NCI-H345 (cell line): ENCODE measurements around the gene CD52.

Experiments used
- DNase-seq: peaks from one replicate; lab custom pipeline; 2025; lab: John Stamatoyannopoulos, UW

The CD52 gene

DNA sequence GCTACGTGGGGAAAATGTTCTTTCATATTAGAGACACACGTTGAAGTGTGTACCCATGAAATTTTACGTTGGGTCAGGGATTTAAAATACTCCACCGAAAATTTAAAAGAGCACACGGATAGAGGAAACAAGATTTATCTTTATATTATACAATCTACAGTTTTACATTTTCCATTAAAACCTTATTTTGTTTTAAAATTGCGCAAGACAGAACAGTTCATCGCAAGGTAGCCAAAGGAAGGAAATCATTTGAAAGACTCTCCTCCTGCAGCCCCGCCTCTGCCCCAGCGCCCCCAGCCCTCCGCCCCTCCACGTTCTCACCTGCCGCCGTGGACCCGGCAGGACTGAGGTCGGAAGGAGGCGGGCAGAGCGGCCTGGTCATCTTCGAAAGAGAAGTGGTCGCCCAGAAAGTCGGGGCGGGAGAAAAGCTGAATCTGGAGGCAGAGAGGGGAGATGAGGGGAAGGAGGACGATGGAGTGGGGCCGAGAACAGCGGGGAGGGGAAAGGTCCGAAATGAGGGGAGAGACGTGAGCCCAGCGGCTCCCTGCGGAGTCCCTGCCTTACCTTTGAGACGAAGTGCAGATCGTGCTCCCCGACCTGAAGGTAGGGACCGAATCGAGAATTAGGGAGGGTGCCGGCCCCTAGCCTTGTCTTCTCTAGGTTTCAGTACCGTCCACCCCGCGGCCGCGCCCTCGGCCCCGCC, 18.2 kb downstream of the CD52 start:
- peak; percentile 40 for DNase-seq

DNA sequence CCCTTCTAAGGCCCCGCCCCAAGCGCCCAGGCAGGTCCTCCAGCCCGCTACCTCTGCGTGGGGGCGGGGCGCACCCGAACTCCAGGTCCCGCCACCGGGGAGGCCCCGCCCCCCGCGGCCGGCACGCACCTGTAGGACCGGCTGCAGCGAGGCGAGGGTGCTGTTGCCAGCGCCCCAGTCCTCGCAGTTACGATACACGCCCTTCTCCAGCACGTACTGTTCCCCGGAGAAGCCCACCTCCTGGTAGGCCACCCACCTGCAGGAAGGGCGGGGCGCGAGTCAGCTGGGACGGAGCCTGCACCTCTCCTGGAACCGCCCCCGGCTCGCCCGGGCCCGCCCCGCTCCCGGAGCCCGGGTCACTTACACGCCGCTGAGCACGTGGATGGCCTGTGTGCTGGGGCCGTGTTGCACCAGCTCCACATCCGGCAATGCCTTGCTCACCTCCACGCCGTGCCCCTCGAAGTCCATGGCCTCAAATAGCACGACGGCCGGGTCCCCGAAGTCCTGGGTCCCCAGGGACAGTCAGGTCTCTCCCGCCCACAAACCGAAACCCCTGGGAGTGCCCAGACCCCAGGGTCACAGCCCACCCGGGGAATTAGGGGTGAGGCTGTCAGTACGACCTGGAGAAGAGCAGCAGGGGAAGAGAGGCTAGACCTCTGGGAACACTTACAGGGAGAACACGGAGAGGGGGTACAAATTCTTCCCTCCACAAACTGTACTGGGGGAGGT, 18.9 kb downstream of the CD52 start:
- DNase-seq, result peak; percentile 93

DNA sequence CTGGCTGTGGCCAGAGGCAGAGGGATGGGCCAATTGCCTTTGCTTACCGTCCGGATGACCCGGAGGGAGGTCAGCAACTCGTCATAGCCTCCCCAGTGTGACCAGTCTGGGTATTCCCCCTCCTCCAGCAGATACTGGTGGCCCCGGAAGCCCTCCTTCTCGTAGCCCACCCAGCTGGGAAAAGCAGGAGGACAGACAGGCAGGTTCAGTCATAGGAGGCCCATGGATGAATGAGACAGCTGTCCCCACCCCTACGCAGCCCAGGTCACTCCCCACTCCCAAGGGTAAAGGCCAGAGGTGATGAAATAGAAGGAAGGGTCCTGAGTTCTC, 19.4 kb downstream of the CD52 start:
- no peak for DNase-seq

DNA sequence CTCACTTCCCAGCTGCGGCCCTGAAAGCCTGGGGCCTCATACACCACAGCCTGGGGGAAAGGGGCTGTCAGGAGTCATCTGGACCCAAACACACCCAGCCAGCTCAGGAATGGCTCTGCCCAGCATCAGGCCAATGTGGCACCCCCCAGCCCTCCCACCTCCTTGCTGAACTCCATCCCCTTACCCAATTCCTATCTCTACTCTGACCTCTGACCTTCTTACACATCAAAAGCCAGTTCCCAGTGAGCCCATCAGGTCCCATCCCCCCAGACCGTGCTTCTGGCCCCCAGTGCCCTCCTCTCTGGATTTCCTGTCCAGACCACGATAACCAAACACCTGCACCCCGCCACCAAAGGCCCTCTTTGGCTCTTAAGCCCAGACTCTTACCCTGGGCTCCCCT, 19.9 kb downstream of the CD52 start:
- no peak for DNase-seq

DNA sequence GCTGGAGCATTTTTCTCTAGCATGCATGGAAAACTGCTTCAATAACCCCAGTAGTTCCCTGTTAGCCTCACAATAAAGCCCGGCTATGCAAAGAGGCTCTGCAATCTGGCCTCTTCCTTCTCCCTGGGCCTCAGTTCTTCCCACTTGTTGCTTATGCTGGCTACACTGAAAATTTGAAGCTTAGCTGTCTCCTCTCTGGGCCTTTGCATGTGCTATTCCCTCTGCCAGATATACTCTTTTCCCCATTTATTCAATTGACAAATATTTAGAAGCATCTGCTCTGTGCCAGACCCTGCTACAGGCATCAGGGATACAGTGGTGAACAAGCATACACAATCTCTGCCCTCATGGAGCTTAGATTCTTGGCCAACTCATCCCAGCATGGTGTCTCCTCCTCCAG, 20.9 kb downstream of the CD52 start:
- DNase-seq, result no peak

DNA sequence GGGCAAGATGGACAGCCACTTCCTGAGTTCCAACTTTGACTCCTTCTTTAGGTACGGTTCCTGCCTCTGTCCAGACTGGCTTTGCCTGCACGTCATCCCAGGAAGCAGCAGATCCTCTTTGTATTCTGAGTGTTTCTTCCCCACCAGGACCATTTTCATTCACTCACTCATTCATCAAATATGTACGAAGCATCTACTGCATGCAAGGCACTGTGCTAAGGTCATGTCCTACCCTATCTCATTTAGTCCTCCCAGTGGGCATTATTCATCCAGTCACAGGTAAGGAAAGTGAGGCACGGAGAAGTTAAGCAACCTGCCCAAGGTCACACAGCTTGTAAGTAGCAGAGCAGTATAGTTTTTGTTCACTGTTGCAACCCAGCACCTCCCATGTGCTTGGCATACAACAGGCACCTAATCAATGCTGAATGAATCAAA, 22.3 kb downstream of the CD52 start:
- no peak for DNase-seq

DNA sequence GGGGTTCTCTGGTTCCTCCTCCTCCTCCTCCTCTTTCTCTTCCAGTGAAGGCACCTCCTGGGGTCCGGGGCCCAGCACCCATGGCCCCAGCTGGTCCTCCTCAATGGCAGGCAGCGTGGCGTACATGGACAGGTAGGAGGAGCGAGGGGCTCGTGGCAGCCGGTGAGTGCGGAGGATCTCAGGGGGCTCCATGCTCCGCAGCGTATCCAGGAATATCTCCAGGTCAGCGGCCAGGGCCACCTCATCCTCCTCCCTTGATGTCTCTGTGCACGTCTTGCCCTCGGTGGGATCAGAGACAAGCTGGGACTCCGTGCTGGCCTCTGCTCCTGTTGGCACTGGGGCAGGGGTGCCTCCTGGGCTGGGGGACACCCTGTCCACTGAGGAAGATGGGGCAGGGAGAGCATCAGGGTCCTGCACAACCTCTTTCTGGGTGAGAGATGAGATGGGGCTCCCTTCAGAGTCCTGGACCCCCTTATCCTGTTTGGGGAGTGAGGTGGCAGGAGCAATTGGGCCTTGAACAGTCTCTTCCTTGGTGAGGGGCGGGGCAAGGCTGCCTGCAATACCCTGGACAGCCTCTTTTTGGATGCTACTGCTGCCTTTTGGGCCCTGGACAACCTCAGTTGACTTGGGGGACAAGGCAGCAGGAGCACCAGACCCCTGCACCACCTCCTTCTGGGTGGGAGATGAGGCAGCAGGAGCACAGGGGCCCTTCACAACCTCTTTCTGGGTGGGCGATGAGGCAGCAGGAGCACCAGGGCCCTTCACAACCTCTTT, 26.6 kb downstream of the CD52 start:
- DNase-seq, result no peak

DNA sequence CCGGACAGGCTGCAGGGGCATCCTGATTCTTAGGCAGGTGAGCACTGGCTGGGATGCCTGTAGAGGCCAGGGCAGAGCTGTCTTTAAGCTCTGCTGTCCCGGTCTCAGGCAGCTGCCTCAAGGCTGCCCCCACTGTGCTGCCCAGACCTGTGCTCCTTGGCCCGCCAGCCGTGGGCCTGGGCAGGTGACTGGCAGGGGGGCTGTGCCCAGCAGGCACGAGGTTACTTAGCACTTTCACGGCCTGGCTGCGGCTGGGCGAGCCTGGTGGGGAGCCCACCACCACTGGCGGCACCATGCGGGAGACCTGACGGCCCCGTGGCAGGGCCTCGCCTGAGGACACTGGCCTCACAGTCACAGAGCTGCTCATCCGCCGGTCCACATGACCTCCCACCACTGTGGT, 28.0 kb downstream of the CD52 start:
- DNase-seq, result no peak

DNA sequence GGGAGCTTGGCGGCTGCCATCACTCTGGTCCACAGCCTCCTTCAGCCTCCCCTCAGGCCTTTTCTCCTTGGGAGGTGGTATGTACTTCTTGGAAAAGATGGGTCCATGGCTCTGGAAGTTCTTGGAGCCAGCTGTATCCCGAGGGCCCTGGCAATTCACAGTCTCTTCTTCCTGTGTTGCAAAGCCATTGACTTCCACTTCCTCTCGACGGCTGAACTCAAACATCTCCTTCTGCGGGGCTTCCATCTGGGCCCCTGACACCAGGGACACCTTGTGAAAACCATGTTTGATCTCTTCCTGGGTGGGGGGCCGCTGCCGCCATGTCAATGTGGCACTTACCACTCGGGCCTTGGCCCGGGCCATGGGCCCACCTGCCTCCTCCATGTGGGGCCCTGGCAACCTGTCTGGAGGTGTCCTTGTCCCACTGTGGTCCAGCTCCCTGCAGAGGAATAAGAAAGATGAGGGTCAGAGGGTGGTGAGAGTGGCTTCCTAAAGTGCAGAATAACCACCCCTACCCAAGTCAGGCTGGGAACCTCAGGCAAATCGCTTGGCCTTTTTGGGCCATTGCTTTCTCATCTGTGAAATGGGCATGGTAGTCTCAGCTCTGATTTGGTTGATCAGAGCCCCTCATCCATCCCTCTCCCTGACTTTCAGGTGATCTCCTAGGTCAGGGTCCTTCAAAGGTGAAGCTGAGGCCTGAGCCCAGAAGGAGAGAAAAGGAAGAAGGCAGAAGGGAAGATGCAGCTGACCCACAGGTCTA, 28.7 kb downstream of the CD52 start:
- DNase-seq, result no peak

DNA sequence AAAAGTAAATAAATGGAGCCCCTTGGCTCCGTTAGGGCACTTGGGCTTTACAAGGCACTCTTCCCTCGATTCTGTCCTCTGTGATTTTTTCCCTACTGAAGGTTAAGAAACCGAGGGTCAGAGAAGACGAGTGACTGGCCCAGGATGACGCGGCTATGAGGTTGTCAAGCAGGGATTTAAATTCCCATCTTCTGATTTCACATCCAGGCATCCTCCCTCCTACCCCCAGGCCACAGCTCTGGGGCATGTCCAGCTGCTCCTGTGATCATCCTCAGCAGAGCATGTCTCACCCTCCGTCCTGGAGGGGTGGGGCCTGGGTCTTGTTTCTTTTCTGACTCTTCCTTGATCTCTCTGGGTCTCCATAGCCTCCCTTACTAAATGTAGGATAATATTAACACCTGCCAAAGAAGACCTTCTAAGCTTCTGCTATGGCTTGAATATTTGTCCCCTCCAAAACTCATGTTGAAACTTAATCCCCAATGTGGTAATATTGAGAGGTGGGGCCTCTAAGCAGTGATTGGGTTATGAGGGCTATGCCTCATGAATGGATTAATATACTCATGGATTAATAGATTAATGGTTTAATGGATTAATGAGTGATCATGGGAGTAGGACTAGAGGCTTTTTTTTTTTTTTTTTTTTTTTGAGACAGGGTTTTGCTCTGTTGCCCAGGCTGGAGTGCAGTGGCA, 31.6 kb downstream of the CD52 start:
- DNase-seq, result no peak

DNA sequence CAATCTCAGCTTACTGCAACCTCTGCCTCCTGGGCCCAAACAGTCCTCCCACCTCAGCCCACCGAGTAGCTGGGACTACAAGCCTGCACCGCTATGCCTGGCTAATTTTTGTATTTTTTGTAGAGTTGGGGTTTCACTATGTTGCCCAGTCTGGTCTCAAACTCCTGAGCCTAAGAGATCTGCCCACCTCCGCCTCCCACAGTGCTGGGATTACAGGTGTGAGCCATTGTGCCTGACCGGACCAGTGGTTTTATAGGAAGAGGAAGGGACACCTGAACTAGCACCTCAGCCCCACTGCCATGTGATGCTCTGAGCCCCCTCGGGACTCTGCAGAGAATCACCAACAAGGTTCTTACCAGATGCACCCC, 32.1 kb downstream of the CD52 start:
- no peak for DNase-seq

DNA sequence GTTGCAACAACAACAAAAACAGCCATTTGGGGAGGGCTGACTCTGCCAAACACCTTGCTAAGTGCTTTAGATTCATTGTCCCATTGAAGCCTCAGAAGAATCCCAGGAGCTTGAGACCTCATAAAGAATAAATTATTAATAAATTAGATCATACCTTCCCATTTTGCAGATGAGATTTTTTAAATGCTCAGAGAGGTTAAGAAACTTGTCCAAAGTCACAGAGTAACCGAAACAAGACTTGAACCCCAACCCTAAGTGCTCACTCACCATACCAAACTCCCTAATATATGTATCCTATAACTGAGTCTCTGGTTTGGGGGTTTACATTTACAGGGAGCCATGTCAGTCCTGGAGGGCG, 32.6 kb downstream of the CD52 start:
- DNase-seq, result no peak

DNA sequence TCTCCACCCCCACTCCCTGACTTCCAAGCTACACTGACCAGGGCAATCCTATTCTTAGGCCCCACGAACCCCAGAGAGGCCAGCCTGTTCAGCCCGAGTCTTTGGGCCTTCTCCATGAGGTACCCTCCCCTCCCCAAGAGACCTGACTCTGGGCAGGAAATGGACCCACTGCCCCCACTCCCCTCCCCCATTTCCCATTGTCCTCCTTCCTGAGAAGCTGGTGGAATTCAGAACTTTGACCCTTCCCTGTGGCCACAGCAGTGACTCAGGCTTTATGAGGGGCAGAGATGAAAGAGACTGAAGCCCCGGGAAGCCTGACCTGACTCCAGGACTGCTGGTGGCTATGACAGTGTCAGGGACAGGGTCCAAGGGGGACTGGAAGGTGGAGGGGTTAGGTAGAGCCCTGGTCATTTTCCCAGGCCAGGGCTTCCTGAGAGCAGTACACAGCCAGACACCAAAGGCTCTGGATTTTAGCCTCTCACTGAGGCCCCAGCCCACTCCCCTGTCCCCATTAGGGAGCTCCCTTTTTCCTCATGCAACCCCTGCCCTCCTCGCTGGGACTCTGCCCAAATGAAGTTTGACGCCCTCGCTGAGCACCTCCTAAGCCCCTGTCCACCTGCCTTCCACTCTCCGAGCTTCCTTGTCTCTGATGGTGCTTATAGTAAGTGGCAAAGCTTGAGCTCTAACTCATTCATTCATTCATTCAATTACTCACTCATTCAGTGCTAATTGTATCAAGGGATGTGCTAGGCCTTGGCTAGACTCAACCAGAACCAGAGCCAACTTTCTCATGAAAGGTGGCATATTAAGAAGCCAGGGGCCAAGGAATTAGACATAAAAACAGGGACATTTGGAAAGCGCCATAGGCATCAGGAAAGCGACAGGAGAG, 33.2 kb downstream of the CD52 start:
- no peak for DNase-seq

DNA sequence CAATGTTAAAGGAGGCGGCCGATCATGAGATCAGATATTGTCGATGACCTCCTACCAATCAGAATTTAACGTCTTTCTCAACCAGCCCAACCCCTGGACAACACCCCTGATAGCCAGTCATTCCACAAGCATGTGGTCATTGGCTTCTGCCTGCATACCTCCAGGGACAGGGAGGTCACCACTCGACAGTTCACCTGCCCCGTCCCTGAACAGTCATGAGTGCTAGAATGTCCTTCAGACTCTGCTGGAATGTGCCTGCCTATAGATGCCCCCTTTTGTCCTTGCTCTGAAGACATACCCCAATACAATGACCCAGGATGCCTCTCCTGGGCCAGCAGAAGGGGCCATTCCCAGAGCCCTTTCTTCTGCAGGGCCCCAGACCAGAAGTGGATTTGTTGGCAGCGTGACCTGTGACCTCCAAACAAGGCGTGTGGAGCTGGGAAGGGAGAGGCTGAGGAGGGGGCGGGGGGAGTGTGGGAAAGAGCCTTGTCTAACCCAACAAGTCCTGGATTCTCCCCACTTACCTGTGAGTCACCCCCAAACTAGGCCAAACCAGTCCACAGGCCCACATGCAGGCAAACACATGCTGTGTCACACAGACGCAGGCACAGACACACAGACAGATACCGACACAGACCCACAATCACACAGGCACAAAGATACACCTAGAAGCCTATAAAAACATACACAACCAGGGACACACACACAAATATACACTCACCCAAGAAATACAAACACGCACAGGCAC, 34.0 kb downstream of the CD52 start:
- no peak for DNase-seq

DNA sequence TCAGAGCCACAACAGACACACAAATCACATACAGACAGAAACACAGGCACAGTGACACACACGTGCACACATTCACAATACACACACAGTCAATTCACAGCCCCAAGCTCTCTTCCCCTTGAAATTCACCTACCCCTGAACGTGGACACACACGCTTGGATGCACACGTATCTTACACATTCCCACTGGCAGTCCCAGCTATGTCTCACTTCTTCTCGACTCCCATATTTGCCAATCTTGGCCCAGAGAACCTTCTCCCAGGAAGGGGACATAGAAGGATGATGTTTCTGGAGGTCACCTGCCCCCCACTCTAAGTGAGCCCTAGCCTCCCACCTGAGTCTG, 34.6 kb downstream of the CD52 start:
- DNase-seq, result no peak

DNA sequence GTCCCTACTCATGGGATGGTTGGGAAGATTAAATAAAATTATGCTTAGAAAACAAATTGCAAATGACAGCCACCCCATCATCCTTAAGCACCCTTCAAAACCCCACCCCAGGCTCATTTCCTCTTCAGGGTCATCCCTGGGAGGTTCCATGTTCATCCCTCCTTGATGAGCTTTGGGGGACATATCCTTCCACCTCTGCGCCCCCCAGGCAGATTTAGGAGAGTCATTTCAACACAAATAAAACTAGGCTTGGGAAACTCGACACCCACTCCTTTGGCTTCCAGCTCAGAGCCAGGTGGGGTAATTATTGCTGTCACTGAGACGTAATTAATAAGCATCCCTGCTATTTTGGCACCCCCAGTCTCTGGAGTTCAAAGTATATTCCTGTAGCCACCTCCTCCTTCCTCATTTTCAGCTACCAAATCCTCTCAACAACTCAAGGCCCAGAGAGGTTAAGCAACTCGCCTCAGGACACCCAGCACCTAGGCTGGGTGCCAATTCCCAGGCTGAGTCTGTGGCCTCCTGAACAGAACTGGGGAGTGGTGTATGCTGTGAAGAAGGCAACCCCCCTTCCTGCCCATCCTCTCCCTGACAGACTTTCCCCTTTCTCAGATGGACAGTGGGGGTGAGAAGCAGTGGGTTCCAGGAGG, 35.6 kb downstream of the CD52 start:
- no peak for DNase-seq

DNA sequence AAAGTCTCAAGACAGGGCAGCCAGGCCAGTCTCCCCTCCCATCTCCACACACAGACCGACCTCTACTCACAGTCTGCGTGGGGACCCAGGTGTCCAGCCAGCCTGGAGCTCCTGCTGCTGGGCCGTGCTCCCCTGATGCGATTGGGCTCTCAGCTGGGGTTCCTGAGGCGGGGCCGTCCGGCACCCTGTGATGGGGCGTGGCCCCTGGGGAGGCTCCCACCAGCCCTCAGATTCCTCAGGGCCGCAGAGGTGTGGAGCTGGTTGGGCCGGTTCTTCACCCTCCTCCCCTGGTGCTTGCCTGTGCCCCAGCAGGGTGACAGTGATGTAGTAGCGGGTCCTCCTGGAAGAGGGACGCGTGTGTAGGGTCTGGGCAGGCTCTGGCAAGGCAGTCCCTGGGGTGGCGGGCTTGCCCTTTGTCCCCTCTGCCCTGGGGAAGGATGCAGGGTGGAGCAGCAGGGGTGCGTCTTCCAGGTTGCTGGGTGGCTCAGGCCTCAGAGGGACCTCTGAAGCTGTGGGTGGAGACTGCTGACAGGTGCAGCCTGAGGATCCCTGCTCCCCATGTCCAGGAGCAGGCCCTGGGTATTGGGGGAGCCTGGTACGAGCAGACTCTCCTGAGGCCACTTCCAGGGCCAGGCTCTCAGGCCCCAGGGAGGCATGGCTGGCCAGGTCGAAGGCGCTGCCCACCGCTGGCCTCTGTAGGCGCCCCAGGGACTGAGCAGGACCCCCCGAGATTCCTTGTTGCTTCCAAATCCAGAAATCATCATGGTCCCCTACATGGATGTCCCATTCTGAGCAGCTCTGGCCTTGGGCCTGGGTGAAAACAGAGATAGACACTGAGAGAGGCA, 36.4 kb downstream of the CD52 start, which contains the start of gene CRYBG2:
CRYBG2 (minus strand) TSS at position 155 of the 845 bp plus-strand sequence. CDS start 7,473 bp downstream, outside the sequence.
- DNase-seq, result no peak

DNA sequence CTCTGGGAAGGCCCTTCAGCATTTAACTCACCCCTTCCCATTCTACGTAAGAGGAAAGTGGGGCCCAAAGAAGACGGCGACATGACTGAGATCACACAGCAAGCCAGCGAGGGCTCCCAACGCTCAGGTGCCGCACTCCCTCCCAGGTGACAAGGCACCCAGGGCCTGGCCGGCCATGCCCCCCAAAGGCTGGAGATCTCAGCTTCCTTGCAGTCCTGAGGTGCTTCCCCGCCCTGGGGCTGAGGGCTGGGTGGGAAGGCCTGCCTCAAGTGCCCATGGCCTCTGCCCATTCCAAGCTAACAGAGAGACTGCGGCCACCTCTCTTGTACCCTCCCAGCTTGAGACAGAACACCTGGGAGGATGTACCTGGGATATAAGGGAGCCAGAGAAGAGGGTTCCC, 37.2 kb downstream of the CD52 start:
- DNase-seq, result no peak

DNA sequence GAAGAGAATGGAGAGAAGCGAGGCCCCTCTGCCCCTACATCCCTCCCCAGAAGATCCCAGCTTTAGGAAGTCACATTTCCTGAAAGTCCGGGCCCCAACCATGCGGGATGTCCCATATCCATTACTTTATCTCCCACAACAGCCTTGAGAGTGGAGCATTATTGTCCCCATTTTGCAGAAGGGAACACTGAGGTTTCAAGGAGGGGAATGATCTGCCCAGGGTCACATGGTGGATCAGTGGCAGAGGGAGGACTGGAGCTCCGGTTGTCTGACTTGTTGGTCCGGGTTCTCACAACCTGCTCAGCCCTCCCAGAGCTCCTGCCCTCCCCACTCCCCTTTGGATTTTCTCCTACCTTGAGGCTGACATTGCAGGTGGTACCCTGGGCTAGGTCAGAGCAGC, 38.3 kb downstream of the CD52 start:
- DNase-seq, result no peak
